ENCODE results near the gene ITGAL.

ITGAL gene

GRCh38 chr16:30548416-30549253 lies 76.1 kb downstream of the ITGAL start:
- no peak for FAIRE-seq

GRCh38 chr16:30551781-30552180 lies 79.2 kb downstream of the ITGAL start:
- no peak for FAIRE-seq

DNA sequence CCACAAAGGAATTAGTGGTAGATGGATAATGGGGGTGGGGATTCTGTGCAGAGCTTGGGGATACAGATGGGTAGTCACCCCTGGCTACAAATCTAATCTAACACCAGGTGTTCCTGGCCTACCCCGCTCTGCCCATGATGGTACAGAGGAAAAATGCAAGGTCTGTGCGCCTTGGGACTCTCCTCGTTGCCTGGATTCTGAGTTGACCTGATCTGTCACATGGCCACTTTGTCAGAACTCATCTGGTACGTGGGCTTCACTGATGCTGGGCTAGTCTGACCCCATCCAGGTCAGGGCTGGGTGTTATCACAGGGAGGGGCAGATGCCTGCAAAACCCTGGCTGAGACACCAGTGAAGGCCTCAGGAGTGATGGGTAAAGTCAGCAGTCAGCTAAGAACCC lies 80.4 kb downstream of the ITGAL start:
- no peak for FAIRE-seq

GRCh38 chr16:30553393-30553899 lies 80.9 kb downstream of the ITGAL start:
- FAIRE-seq, result no peak

- no peak for FAIRE-seq
Observed at GRCh38 chr16:30554557-30555314, 82.2 kb downstream of the ITGAL start.

DNA sequence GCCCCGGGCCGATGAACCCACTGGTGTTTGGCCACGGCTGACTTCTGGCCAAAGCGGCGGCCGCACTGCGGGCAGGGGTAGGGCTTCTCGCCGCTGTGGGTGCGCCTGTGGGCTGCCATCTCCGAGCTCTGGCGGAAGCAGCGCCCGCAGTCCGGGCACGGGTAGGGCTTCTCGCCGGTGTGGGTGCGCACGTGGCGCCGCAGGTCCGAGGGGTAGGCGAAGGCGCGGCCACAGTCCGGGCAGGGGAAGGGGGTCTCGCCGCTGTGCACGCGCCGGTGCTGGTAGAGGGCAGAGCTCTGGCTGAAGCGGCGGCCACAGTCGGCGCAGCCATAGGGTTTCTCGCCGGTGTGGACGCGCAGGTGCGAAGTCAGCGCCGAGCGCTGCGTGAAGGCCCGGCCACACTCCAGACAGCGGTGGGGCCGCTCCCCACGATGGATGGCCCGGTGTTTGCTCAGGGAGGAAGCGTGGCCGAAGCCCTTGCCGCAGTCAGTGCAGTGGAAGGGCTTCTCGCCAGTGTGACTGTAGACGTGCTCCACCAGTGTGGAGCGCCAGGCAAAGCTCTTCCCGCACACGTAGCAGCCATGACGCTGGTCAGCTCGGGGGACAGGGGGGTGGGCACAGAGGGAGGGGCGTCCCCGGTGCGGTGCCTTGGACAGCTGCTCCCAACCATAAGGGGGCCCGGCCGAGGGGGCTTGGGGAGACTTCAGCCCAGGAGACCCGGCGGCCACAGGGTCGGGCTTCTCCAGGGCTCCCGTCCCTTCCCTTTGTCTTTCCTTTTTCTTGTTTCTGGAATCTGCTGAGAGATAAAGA lies 83.0 kb downstream of the ITGAL start:
- no peak for FAIRE-seq

- FAIRE-seq, result no peak
Observed at GRCh38 chr16:30556125-30556473, 83.6 kb downstream of the ITGAL start.

- no peak for FAIRE-seq
Observed at GRCh38 chr16:30557707-30557956, 85.1 kb downstream of the ITGAL start.

- FAIRE-seq, result peak; percentile 33
Observed at GRCh38 chr16:30557957-30558788, 85.6 kb downstream of the ITGAL start, which contains the start of gene ZNF764. Gene ZNF764 (minus strand): TSS chr16:30558374. CDS start chr16:30558182, 192 bp downstream.

GRCh38 chr16:30558789-30559377 lies 86.3 kb downstream of the ITGAL start:
- FAIRE-seq, result no peak

DNA sequence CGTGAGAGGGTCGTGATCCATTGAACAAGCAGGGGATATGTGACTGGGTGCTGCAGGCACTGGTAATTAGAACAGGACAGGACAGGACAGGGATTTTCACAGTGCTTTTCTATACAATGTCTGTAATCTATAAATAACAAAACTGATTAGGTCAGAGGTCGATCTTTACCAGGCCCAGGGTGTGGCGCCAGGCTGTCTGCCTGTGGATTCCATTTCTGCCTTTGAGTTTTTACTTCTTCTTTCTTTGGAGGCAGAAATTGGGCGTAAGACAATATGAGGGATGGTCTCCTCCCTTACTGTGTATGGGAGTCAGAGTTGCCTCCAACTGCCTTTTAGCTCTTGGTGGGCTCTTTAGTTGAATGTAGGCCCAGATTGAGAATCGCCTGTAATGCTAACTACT lies 87.1 kb downstream of the ITGAL start:
- FAIRE-seq, result no peak

DNA sequence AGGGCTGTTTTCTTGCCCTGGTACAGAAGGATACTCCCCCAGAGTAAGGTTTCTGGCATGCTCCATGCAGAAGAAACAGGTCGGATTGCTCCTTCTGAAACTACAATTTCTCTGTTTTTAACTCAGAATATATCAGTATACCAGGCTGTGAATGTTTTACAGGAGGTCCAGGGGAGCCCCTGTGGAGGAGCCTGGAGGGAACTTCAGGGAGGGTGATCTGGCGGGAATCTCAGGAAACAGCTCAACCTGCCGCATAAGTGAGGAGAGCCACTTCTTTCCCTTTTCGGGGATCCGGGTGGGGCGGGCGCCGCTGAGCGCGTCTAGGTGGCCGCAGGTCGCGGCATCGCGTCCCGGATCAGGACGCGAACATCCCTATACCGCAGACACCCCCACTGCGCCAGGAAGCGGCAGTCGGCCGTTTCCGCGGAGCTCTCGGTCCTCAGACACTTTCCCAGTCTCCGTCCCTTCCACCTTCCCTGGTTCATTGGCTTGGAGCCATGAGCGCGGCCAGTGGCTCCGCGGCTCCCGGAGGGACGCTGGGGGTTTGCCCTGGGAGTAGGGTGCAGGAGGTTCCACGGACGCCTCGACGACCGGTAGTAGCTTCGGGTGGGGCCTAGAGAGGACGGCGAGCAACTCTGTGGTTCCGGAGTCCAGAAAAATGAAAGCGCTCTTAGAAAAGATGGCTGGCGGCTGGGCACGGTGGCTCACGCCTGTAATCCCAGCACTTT lies 88.7 kb downstream of the ITGAL start:
- no peak for FAIRE-seq

- no peak for FAIRE-seq
Observed at GRCh38 chr16:30562021-30562420, 89.5 kb downstream of the ITGAL start.

DNA sequence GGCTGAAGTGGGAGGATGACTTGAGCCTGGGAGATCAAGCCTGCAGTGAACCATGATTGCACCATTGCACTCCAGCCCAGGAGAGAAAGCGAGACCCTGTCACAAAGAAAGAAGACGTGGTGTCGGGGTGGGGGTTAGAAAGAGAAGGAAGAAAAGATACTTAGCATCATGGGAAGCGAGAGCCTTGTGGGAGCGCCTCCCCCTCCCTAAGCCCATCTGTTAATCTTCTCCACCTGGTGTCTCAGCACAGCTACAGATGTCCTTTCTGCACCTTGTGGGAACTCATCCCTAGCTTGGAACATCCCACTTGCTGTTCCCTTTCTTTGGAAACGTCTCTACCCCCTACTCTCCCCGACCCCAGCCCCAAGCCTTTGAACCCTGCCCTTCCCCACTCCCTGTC lies 93.0 kb downstream of the ITGAL start:
- FAIRE-seq, result no peak

DNA sequence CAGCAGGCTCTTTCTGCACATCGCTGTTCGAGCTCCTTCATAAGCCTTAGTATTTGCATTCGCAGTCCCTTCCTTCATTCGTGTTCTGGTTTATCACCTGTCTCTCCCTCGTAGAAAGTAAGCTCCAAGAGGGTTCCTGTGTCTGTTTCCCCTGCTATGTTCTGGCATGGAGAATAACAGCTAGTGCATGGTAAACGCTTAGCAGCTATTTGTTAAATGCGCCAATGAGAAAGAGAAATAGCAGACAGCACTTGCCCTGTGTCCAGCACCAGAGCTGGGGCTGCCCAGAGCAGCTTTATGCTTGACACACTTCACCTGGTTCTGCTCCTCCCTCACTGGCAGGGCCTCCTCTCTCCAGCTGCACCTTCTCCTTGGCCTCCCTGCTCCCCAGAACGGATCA lies 93.4 kb downstream of the ITGAL start:
- no peak for FAIRE-seq

GRCh38 chr16:30566531-30566930 lies 94.0 kb downstream of the ITGAL start:
- FAIRE-seq, result no peak

GRCh38 chr16:30567160-30567990 lies 94.8 kb downstream of the ITGAL start:
- no peak for FAIRE-seq

GRCh38 chr16:30567991-30568638 lies 95.6 kb downstream of the ITGAL start:
- FAIRE-seq, result no peak

GRCh38 chr16:30569281-30569680 lies 96.7 kb downstream of the ITGAL start:
- FAIRE-seq, result no peak
